OCI-M1 (cell line): ENCODE results near the gene IRF8.

ENCODE experiments used
- DNase-seq: peaks from one replicate; lab custom pipeline; 2025; lab: John Stamatoyannopoulos, UW

The IRF8 gene

DNA sequence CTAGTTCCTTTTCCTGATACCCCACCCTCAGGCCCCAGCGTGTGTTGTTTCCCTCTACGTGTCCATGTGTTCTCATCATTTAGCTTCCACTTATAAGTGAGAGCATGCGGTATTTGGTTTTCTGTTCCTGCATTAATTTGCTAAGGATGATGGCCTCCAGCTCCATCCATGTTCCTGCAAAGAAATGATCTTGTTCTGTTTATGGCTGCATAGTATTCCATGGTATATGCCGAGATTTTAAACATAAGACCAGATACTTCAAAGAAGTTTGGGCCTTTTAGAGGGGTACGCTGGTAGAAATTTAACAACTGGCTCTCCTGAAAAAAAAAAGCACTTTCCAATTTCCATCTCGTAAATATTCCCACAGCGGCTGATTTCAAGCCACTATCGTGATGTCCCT lies 59.8 kb downstream of the IRF8 start:
- DNase-seq, result no peak

DNA sequence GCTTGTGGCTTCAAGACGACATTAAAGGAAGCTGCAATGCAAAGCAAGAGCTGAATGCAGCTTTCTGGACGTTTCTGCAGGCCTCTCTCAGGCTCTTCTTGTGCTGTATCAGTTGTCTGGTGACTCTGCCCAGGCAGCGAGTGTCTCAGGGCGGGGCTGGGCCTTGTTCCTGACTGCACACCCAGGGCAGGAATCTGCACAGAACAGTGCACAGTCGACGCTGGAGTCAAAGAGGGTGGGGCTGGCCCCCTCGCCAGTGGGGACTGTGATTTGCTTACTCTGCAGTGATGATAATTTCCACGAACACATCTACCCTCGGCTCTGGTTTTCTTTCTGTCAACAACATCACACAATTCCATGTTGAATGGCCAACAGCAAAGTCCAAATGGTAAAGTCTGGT lies 60.7 kb downstream of the IRF8 start:
- no peak for DNase-seq

DNA sequence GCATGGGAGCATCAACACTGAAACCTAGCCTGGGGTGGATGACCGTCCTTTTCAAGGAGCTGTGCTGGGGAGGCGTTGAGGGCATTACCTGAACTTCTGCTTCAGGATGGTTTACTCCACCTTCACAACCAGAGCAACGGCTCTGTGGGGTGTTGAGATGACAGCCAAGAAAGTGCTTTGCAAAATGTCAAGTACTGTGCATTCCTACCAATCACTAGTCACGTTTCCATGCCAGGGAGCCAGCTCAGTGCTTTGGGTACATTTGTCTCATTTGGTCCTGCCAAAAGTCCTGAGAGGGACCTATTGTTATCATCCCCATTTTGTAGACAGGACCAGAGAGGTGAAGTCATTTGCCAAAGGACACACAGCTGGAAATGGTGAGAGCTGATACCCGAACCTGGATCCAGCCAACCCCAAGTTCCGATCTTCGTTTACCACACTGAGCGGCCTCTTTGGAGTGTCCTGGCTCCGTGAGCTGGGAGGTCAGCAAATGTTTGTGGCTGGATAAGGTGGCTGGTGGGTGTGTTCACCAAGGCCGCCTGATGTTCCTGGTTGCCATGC lies 61.6 kb downstream of the IRF8 start:
- no peak for DNase-seq

DNA sequence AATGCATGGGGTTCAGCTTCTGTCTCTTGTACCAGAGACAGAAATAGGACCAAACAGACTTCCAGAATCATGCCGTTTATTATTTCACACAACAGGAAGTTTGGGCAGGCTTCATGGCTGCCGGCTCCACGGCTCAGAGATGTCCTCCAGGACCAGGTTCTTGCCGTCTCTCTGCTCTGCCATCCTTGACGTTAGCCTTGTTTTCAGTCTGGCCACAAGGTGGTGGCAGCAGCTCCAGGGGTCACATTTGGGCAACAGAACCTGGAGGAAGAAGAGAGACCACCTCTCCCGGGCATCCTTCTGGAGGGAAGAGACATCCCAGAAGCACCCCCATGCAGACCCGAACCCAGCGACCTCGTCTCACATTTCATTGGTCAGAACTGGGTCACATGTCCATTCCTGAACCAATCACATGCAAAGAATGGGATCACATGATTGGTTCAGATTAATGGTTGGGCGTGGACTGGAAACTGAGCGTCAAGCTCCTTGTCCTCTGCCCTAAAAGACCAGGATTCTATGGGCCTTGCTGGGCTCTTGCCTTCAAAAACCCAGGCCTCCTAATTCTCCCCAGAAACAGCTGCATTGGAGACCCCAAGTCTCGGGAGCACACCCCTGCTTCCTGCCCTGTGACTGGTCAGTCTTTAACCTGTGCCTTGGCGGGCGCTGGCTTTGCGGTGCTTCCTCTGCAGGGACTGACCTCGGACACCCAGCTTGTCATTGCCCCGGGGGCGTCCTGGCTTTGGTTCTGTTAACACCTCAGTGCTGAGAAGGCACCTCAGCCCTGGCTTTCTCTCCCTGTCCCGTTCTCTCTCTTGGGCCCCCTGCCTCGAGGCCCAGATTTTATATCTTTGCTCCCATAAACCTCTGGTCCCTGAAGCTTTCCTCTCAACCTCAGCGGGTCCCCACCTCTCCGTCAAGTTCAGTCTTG lies 63.3 kb downstream of the IRF8 start:
- no peak for DNase-seq

DNA sequence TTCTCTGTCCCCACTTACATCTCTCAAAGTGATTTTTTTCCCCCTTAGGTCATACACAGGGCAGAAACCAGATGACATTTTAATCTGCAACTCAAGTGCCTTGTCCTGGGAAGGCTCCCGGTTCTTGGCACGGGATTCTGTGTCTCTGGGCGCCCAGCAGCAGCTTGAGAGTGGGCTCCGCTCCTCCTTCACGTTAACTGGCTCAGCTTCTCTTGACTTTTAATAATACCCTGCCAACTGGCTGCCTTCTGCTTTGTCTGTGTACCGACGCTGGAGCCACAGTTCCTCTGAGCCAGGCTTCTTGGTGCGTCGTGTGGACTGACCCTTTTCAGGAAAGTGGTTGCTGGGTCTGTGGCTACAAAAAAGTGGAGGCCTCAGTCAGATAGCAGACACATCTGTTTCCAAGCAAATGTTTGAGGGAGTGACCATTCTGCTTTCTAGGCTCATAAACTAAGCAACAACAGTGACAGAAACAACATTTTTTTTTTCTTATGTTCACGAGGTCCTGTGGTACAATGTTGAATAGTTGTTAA lies 64.9 kb downstream of the IRF8 start:
- DNase-seq, result no peak

DNA sequence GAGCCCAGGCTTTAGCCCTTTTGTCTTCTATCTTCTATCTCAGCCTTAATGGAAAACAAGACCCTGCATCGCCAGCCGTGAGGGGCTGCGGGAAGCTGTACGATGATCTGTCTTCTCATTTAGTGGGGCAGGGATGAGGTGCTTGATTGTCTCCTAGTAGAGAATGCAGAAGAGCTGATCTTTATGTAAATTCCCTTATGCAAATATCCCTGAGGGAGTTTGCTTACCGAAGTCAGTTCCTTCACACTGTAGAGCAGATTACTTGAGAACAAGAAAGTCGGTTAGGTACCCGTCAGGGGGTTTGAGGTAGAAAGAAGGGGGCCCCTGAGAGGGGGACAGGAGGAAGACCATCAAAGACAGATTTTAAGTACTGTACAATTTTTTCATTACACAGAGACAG lies 66.2 kb downstream of the IRF8 start:
- no peak for DNase-seq

DNA sequence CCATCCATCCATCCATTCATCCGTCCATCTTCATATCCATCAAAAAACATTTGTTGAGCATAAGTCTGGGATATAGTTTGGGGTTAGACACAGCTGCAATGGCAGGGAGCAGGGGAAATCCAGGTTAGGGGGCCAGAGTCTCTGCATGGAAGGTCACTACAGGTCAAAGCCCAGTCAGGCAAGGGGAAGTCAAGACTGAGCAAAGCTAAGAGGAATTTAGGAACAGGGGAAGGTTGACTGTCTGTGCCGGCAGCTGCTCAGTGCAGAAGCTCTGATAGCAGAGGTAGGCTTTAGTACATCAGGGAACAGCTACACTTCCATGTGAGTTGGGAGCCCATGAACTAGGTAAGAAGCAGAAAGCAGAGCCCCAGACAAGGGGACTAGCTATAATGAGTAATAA lies 68.1 kb downstream of the IRF8 start:
- no peak for DNase-seq

DNA sequence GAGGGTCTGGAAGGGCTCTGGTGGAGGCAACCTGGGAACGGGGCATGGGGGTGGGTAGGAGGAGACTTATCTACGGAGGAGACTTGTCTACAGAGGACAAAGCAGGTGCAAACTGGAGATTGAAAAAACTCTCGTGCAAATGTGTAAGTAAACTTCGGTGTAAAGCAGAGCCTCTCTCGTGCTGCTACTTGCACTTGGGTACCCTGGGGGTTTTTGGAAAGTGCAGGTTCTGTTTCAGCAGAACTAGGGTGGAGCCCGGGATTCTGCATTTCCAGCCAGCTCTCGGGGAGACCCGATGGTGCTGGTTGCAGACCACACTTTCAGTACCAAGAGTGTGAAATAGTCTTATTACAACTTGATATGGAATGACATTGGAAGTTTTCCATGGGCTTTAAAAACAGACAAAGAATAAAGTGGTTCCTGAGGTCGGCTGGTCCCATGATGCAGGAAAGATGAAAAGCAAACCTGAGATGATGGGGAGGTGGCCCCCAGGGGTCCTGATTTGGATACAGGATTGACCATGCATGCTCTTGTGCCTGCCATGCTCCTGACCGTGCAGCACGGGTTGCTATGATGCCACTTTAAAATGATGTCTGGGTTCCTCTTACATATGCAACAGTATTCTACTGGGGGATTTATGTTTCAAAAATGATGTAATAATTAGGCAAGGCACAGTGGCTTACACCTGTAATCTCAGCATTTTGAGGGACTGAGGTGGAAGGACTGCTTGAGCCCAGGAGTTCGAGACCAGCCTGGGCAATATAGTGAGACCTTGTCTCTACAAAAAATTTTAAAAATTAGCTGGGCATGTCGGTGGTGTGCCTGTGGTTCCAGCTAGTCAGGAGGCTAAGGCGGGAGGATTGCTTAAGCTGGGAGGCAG lies 69.3 kb downstream of the IRF8 start:
- DNase-seq, result no peak

DNA sequence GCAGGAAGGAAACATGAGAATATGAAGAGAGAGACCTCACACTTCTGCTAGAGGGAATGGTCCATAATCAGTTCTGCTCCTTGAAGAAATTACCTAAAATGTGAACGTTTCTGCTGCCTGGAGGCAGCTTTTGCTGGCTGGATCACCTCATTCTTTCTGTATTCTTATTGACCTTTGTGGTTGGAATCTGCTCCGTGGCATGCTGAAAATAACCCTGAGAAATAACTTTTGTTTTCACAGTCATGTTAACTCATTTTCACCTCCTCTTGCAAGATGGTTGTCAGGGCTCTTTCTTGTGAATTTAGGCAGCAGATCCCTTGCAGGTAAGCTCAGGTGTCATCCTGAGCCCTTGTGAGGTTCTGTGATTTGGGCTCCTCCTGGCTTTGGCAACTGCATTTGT lies 70.2 kb downstream of the IRF8 start:
- DNase-seq, result no peak

DNA sequence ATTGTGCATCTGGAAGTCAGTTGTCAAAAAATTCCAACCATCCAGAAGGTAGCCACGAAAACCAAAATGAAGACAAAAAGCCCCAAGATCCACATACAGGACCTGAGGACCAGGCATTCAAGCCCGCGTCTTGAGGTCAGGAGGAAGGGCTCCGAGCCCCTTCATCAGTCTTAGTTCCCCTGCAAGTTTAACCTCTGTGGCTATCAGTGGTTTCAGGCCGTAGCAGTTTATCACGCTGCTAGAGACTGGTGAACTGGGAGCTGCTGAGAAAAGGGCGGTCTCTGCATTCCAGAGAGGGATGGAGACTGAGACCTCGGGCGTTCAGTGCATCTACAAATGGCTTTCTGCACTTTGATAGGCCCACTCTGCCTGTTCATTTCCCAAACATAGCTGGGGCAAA lies 70.6 kb downstream of the IRF8 start:
- no peak for DNase-seq

DNA sequence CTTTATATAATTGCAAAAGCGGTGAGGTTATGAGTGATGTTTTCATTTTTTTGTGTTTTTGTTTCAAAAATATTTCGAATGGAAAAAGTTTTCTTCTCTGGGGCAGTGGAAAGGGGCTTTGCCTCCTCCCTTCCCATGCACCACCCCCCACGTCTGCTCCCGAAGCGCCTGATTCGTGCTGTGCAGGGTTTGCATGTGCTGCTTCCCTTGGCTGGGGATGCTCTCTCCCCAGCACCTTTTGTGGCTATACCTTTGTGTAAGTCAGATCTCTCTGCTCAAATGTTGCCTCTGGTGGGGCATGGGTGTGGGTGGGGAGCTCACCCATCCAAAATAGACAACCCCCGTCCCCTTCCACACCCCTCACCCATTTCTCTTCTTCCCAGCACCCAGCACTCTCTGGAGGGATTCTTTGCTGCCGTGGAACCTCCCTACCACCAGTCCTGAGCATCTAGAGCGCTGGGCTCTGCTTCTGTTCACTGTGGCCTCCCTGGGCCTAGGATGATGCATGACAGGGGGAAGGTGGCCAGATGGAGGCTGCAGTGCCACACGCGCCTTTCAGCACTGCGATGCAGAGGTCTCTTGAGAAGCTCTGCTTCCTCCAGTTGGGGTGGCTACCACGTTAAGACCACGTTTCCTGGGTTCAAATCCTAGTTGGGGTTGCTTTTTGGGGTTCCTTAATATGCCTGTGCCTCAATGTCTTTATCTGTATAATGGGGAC lies 71.2 kb downstream of the IRF8 start:
- no peak for DNase-seq

DNA sequence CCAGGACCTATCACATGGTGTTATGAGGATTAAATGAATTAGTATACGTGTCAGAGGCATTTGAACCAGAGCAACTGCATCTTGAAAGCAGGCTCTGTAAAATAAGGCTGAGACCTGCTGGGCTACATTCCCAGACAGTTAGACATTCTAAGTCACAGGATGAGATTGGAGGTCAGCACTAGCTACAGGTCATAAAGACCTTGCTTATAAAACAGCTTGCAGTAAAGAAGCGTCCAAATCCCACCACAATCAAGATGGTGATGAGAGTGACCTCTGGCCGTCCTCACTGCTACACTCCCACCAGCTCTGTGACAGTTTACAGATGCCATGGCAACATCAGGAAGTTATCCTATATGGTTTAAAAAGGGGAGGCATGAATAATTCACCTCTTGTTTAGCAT lies 71.8 kb downstream of the IRF8 start:
- no peak for DNase-seq
